Measurements from ENCODE around the gene DAB1.
"Not testable (repeated sequence)": the region's sequence is repeated elsewhere in the genome, so short reads cannot be mapped to it uniquely, and the experiment has no call there.

The DAB1 gene

DNA sequence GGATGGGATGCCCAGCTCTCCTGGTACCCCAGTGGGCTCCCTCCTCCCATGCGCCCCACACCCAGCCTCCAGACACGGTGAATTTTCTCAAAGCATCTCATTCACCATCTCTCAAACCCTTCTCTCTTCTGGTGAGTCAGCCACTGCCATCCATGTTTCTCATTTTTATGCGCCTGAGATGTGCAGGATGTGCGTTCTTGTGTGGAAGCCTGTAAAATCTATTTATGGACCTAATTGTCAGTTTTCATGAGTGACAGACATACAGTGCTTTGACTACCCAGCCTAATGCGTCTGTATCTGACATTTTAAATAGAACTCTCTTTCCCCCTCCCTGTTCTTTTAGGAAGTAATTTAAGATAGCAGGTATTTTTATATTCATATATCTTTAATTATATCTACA, 158.8 kb downstream of the DAB1 start:
- no peak for DNase-seq

DNA sequence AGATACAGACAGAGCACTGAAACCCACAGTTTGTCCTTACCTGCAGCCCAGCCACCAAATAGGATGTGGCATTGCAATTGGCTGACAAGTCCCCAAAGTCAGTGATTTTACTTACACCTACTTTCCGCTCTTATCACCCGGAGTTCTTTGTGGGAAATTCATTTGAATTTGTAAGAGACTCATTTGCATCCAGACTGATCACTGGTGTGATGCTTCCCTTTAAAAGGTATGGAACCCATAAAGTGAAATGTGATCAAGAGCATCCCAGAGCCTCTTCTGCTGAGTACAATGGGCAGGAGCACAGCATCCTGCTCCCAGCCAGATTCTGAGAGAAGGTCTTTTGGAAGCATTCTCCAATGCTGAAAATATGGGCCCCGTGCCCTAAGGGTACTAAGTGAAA, 161.4 kb downstream of the DAB1 start:
- no peak for DNase-seq

GRCh38 chr1:57258557-57259325, 165.1 kb downstream of the DAB1 start:
- DNase-seq = no peak

GRCh38 chr1:57255945-57256344, 167.9 kb downstream of the DAB1 start:
- DNase-seq = no peak

DNA sequence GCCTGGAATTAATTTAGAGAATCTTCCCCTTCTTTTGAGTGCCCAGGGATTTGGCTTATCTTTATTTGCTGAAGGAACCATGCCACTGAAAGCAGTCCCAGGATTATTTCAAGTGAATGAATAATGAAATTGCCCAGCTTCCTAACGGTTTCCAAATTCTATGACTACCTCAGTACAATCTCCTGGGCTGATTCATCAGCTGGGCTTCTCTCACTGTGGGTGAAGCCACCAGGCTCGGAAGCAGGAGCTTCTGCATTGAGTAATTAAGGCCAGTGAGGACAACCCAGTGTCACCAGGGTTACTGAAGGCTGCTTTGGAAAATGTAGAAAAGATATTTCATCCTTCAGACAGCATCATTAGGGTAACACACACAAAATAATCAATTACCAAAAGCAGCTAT, 169.8 kb downstream of the DAB1 start:
- DNase-seq = no peak

- DNase-seq = no peak
These were observed 171.1 kb downstream of the DAB1 start for GRCh38 chr1:57252597-57253294.

- no peak for DNase-seq
These were observed 173.8 kb downstream of the DAB1 start for GRCh38 chr1:57250021-57250420.

GRCh38 chr1:57249511-57249910, 174.3 kb downstream of the DAB1 start:
- DNase-seq = no peak

DNA sequence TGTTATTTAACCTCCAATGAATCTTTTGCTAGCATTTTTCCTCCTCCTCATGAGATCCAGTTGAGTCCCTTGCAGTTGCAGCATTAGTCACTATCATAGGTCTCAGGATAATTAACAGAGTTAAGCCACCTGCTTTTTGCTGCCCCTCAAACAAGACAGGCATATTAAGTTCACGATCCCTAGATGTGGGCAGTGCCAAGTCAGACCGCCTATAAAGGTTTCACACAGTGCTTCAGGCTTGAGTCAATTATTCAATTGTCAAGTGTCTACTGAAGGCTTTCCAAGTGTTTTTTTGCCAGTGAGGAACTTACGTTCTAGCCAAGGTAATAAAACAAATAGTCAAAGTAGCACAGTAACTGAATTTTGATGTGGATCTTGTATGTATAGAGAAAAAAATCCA, 175.0 kb downstream of the DAB1 start:
- no peak for DNase-seq

- DNase-seq = no peak
These were observed 185.6 kb downstream of the DAB1 start for GRCh38 chr1:57238233-57238781.

DNA sequence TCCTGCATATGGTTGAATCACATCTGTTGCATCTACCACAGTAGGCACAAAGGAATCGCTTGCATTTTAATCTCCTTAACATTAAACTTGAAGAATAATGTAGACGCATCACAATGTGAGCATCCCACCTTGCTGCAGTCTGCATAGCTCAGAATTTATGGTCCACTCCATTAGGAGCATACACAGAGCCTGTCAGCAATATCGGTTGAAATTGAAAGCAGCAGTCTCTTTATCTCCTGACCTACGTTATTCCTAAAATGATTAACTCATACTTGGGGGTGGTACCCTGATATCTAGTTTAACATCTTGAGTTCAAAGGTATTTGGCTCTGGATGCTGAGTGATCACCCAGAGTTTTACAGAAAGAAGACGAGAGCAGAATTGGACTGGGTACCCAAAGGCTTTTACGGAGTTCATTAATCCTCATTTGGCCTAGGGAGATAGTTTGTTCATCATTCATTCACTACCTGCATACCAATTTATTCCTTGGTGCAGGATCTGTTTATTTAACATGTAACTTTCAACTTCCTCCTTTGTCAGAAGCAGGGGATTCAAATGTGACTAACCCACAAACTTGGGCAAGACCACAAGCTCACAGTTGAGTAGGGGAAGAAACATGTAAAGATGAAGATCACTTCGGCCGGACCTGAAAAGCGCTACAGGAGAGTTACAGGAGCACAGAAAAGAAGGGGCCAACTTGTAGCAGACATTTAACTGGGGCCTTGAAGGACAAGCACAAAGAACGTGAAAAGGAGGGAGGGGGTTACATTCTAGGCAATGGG, 187.9 kb downstream of the DAB1 start:
- DNase-seq = no peak

GRCh38 chr1:57234459-57234858, 189.4 kb downstream of the DAB1 start:
- DNase-seq = no peak

DNA sequence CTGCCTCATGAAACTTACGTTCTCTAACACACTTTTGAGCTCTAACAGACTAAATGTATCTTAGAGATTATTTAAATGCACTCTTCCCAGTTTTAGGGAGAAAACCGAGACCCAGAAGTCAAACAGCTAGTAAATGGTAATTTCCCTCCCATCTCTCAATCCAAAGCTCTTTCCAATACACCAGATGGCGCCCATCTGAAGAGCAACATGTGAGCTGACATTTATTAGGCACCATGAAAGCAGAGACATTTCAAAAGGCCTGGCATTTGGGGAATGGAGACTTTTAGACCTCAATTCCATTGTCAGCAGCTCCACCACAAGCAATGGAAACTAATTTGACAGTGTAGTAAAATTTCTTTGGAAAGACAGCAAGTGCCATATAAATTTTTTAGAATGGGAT, 191.4 kb downstream of the DAB1 start:
- DNase-seq = no peak

GRCh38 chr1:57229998-57230397, 193.9 kb downstream of the DAB1 start:
- no peak for DNase-seq

- no peak for DNase-seq
These were observed 194.8 kb downstream of the DAB1 start for GRCh38 chr1:57229076-57229475.

GRCh38 chr1:57222801-57223200, 201.1 kb downstream of the DAB1 start:
- DNase-seq = no peak

DNA sequence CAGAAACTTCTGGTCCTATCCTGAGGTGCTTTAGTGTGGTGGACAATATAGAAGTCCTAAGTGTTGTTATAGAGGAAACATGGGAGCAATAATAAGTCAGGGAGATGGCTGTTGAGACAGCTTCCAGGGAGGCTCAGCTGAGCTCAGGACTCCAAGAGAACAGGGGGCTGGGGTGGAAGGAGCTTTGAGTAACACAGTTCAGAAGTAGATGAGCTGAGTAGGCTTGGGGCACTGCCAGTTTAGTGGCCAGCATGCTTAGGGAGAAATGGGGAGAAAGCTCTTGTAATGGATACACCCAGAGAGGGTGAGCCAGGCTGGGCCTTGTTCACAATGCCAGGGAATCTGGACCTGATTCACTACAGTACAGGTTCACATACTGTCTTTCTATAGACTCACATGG, 201.6 kb downstream of the DAB1 start:
- no peak for DNase-seq

GRCh38 chr1:57220905-57221304, 203.0 kb downstream of the DAB1 start:
- DNase-seq = not testable (repeated sequence)

- DNase-seq = no peak
These were observed 205.3 kb downstream of the DAB1 start for GRCh38 chr1:57218487-57219079.

DNA sequence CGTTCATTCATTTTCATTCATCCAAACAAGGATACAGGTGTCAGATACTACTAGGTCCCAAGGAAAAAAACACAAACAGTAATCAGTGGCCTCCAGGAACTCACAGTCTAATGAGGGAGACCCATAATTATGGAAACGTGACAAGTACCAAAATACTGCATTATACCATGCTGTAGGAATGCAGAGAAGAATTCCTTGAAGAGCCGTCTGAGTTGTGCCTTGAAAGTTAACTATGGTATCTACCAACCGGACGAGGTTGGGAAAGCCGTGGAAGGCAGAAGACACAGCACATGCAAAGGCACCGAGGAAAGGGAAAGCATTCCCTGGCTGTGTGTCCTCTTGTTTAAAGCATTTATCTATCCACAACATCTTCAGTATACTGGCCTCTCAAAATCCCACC, 206.0 kb downstream of the DAB1 start:
- DNase-seq = no peak

DNA sequence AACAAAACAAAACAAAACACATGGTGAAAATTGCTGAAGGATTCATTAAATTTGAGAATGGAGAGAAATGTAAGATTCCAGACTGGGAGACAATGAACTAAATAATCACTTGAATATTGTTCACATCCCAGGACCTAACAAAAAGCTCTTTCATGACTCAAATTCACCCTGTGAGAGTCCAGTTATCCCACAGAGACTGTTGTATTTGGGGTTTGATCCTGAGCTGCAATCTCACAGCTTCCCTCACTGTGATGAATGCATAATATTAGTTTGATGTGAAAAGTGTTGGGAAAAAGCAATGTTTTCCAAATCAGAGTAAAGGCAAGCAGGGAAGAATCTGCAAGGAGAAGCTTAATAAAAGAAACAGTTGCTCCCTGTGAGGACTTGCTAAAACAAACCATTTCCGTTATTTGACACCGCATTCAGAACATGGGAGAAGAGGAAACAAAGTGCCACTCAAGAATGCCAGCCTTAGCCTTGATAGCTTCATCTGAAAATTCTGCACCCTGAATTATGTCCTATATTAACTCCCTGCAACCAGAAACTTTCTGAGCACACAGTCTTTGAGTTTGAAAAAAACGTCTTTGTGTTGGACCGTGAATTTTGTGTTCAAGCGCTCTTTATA, 208.8 kb downstream of the DAB1 start:
- no peak for DNase-seq

DNA sequence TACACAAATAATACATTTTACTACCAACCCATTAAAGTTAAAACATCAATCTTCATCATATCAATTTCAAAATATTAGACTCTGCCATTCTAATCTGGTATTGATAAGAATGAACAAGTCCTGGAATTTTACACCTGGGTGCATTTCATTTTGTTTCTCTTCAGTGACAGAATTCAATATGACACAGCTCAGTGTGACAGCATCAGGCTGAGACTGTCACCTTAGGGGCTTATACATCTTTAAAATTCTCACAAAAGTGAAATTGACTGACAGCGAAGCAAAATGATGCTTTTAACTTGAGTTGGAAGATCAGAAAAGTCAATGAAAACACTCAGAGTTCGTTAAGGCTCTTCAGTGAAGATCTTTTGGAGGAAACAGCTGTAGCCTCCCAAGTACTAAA, 213.0 kb downstream of the DAB1 start:
- no peak for DNase-seq

GRCh38 chr1:57209495-57209894, 214.4 kb downstream of the DAB1 start:
- DNase-seq = no peak
